Stimulated activated effector memory CD8-positive, alpha-beta T cell treated with anti-CD3 and anti-CD28 coated beads, Interleukin-12 subunit alpha, Interleukin-12 subunit beta, amount 100 ng/mL, for 72 hours (primary cell): ENCODE data around the gene MECP2.

Experiments
- ATAC-seq: fragments of 150-1000 bp; cut with Tn5 transposase; 2 replicates; pipeline ENCODE4 v1.10.0; 2021
- DNase-seq, 2 donors: peaks; one replicate each; pipeline ENCODE4 v3.0.0; 2021 to 2022; ENCODE audit warnings: low spot score in 2 of 2
- H3K27ac Mint-ChIP-seq: one replicate; pipeline ENCODE4 v1.8.0; 2022; ENCODE audit warnings: mild to moderate bottlenecking, mixed read lengths
- H3K36me3 Mint-ChIP-seq: one replicate; pipeline ENCODE4 v1.8.0; 2022; ENCODE audit warnings: mild to moderate bottlenecking, mixed read lengths
- H3K4me1 Mint-ChIP-seq: one replicate; pipeline ENCODE4 v1.8.0; 2022; ENCODE audit warnings: mixed read lengths
- H3K4me3 Mint-ChIP-seq: one replicate; pipeline ENCODE4 v1.8.0; 2022; ENCODE audit warnings: mild to moderate bottlenecking, mixed read lengths
- H3K9me3 Mint-ChIP-seq: one replicate; pipeline ENCODE4 v1.8.0; 2022; ENCODE audit warnings: mixed read lengths

MECP2 gene

DNA sequence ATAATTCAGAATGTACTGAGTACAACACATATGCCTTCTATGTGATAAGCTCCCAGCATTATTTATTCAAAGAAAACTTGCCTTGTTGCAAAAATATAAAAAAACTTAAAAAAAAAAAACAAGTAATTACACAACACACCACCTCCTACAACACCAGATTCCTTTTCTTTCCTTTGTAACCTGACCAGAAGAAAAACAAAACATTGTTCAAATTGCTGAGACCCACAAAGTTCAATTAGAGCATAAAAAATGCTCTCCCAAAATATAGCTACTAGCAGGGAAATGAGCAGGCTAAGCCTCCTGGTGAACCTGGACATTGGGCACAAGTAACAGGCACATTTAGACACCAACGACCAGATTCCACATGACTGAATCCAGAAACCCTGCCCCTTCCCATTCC lies 38.3 kb downstream of the MECP2 start:
- Mint-ChIP-seq H3K4me3 (peak overlapping the region; percentile 49), H3K27ac (peak overlapping the region; percentile 94), H3K4me1 (peaks cover 58% of the 10 kb centered on the region), H3K9me3 (no peaks in the 10 kb centered on the region), H3K36me3 (peaks cover 68% of the 10 kb centered on the region)
- ATAC-seq (no peak), DNase-seq (no peak)

GRCh38 chrX:154058214-154058997 lies 39.1 kb downstream of the MECP2 start:
- peak overlapping the region; percentile 94 for H3K27ac Mint-ChIP-seq
- peaks cover 53% of the 10 kb centered on the region for H3K4me1 Mint-ChIP-seq
- no peak for DNase-seq
- ATAC-seq, result peak; percentile 70
- H3K4me3 Mint-ChIP-seq, result peak overlapping the region; percentile 49
- H3K9me3 Mint-ChIP-seq, result no peaks in the 10 kb centered on the region
- peaks cover 75% of the 10 kb centered on the region for H3K36me3 Mint-ChIP-seq

DNA sequence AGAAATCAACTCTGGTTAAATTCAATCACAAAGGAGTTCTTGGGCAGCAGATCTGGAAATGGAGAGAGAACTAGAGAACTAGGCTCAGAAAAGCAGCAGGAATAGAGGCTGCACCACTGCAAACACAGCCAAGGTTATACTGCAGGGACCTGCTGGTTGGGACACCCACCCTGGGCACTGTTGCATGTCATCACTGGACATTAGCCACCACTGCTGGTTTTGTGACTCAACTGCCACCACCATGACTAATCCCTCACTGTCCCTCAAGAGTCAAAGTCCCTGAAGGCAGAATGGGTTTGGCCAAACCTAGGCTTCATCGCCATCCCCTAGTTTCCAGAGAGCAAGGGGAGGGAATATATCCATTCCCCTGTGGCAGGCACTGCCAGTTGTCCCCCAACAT lies 39.7 kb downstream of the MECP2 start:
- no peaks in the 10 kb centered on the region for H3K9me3 Mint-ChIP-seq
- H3K4me1 Mint-ChIP-seq, result peaks cover 53% of the 10 kb centered on the region
- peak overlapping the region; percentile 89 for H3K27ac Mint-ChIP-seq
- DNase-seq (no peak), ATAC-seq (peak; percentile 51)
- peaks cover 82% of the 10 kb centered on the region for H3K36me3 Mint-ChIP-seq
- no peak overlapping the region for H3K4me3 Mint-ChIP-seq

DNA sequence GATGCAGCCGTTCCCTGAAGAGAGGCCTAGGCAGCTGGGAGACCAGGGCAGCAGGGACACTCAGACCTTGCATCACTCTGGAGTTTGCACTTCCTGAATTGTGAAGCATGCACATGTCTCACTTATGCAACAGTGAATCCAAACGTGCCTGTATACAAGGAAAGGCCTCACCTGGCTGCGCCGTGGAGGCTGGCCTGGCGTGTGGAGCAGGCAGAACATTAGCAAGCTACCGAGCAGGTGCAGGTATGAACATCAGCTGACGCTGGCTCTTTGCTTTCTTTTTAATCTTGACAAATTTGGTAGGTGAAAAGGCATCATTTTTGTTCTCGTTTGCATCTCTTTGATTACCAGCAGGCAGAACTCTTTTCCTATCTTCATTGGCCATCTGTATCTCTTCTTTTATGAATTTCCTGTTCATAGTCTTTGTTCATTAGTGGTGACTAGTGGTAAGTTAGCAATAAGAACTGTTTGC lies 40.7 kb downstream of the MECP2 start:
- peak overlapping the region; percentile 5 for H3K4me3 Mint-ChIP-seq
- peaks cover 91% of the 10 kb centered on the region for H3K36me3 Mint-ChIP-seq
- DNase-seq (no peak), ATAC-seq (no peak)
- H3K4me1 Mint-ChIP-seq, result peaks cover 48% of the 10 kb centered on the region
- no peaks in the 10 kb centered on the region for H3K9me3 Mint-ChIP-seq
- peak overlapping the region; percentile 89 for H3K27ac Mint-ChIP-seq

GRCh38 chrX:154051201-154051810 lies 46.2 kb downstream of the MECP2 start:
- peaks cover 44% of the 10 kb centered on the region for H3K4me1 Mint-ChIP-seq
- DNase-seq, result peak; percentile 33 to 71
- H3K9me3 Mint-ChIP-seq, result no peaks in the 10 kb centered on the region
- no peak overlapping the region for H3K4me3 Mint-ChIP-seq
- H3K27ac Mint-ChIP-seq, result peak overlapping the region; percentile 81
- peaks cover 90% of the 10 kb centered on the region for H3K36me3 Mint-ChIP-seq
- ATAC-seq, result peak; percentile 57

GRCh38 chrX:154050113-154050495 lies 47.4 kb downstream of the MECP2 start:
- peak overlapping the region; percentile 81 for H3K27ac Mint-ChIP-seq
- peaks cover 90% of the 10 kb centered on the region for H3K36me3 Mint-ChIP-seq
- ATAC-seq (no peak), DNase-seq (no peak)
- no peak overlapping the region for H3K4me3 Mint-ChIP-seq
- peaks cover 50% of the 10 kb centered on the region for H3K4me1 Mint-ChIP-seq
- H3K9me3 Mint-ChIP-seq, result no peaks in the 10 kb centered on the region

GRCh38 chrX:154049209-154050112 lies 48.1 kb downstream of the MECP2 start:
- H3K4me1 Mint-ChIP-seq, result peaks cover 50% of the 10 kb centered on the region
- peaks cover 90% of the 10 kb centered on the region for H3K36me3 Mint-ChIP-seq
- H3K4me3 Mint-ChIP-seq, result no peak overlapping the region
- DNase-seq, result no peak
- no peak for ATAC-seq
- no peaks in the 10 kb centered on the region for H3K9me3 Mint-ChIP-seq
- peak overlapping the region; percentile 81 for H3K27ac Mint-ChIP-seq

DNA sequence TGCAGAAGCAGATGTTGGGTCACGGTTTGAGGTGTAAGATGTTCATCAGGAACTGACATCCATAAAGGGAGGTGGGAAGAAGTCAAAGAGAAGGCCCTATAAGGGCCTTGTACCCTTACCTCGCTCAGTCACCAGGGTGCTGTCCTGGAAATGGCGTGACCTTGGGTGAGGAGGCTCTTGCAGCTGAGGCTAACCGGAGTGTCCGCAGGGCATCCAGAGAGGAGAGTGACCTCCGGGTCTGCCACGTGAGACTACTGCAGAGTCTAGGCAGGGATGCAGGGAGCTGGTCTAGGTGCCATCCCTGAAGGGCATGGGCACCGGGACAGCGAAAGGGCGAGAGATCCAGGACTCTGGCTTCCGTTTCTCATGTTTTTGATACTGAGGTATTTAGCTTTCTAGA lies 49.1 kb downstream of the MECP2 start:
- H3K9me3 Mint-ChIP-seq, result no peaks in the 10 kb centered on the region
- peaks cover 90% of the 10 kb centered on the region for H3K36me3 Mint-ChIP-seq
- H3K4me1 Mint-ChIP-seq, result peaks cover 50% of the 10 kb centered on the region
- no peak overlapping the region for H3K4me3 Mint-ChIP-seq
- ATAC-seq, result no peak
- H3K27ac Mint-ChIP-seq, result peak overlapping the region; percentile 79
- DNase-seq, result no peak

- peak overlapping the region; percentile 90 for H3K27ac Mint-ChIP-seq
- no peak for ATAC-seq
- peaks cover 88% of the 10 kb centered on the region for H3K36me3 Mint-ChIP-seq
- DNase-seq, result no peak
- H3K4me3 Mint-ChIP-seq, result no peak overlapping the region
- no peaks in the 10 kb centered on the region for H3K9me3 Mint-ChIP-seq
- peaks cover 50% of the 10 kb centered on the region for H3K4me1 Mint-ChIP-seq
These were observed 50.4 kb downstream of the MECP2 start for GRCh38 chrX:154046940-154047610.

DNA sequence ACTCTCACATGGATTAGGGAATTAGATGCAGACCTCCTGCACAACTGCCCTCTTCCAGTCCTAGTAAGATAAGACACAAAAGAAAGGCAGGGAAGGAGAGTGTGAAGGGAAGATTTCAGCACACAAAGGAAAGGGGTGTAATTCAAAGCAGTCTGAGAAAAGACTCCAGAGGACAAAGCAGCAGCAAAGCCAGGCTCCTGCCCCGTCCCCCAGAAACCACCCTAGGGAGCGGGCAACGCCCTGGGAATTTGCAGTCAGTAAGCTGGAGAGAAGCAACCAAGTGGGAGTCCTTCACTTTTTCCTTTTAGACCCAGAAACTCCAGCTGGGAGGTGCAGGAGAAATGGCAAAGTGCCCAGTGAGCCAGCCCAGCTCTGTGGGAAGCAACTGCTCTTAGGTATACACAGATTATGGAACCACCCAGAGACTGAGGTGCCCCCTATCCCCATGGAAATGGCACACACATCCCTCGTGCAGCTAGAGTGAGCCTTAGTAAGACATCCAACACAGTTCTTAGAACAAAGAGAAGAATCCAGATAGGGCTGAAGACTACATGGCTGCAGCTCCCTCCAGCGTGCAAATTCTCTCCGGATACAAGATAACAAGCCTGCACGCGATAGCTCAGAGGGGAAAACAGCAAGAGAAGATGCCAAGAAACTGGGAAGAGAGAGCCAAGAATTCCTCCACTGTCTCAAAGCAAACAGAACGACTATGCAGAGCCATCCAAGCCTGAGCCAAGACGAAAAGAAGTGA lies 51.3 kb downstream of the MECP2 start:
- H3K4me3 Mint-ChIP-seq, result no peak overlapping the region
- H3K36me3 Mint-ChIP-seq, result peaks cover 81% of the 10 kb centered on the region
- ATAC-seq, result no peak
- DNase-seq, result no peak
- H3K4me1 Mint-ChIP-seq, result peaks cover 46% of the 10 kb centered on the region
- H3K9me3 Mint-ChIP-seq, result no peaks in the 10 kb centered on the region
- peak overlapping the region; percentile 90 for H3K27ac Mint-ChIP-seq

GRCh38 chrX:154044091-154044490 lies 53.4 kb downstream of the MECP2 start:
- Mint-ChIP-seq H3K4me1 (peaks cover 40% of the 10 kb centered on the region), H3K9me3 (no peaks in the 10 kb centered on the region), H3K36me3 (peaks cover 84% of the 10 kb centered on the region), H3K4me3 (no peak overlapping the region), H3K27ac (no peak overlapping the region)
- no peak for DNase-seq
- ATAC-seq, result no peak

DNA sequence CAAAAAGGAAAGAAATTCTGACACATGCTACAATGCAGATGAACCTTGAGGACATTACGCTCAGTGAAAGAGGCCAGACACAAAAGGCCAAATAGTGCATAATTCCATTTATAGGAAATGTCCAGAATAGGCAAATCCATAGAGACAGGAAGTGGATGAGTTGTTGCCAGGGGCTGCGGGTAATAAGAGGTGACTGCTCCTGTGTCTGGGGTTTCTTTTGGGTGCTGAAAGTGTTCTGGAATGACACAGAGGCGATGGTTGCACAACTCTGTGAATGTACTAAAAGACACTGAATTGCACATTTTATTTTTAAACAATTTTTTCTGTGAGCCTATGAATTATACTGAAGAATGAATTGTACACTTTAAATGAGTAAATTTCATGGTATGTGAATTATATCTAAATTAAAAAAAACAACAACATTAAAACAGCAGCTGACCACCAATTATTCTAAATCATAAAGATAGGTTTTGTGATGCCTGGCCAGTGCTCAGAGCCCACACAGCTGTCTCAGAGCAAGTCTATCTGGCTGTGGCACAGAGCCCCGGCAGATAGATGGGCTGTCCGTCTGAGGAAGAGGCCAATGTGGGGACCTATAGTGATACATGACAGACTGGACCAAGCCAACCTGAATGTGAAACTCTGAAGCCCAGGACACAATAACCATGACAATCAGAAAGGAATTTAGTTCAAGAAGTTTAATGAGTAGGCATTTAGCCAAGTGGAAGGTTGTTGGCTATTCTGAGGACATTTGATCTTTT lies 54.3 kb downstream of the MECP2 start:
- H3K4me3 Mint-ChIP-seq, result no peak overlapping the region
- peaks cover 84% of the 10 kb centered on the region for H3K36me3 Mint-ChIP-seq
- no peak for ATAC-seq
- no peak for DNase-seq
- peaks cover 37% of the 10 kb centered on the region for H3K4me1 Mint-ChIP-seq
- H3K9me3 Mint-ChIP-seq, result no peaks in the 10 kb centered on the region
- no peak overlapping the region for H3K27ac Mint-ChIP-seq

DNA sequence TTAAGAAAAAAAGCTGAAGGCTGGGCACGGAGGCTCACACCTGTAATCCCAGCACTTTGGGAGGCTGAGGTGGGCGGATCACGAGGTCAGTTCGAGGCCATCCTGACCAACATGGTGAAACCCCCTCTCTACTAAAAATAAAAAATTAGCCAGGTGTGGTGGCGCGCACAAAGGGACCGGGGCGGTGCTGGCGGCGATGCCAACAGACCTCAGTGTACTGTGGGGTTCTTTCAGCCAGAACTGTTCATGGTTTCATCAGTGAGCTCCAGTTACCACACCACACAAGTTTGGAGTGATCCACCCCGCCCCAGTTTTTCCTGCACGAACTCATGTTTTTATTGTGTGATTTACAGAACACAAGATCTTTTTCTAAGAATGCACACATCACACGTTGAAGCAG lies 56.7 kb downstream of the MECP2 start:
- H3K9me3 Mint-ChIP-seq, result no peaks in the 10 kb centered on the region
- H3K27ac Mint-ChIP-seq, result peak overlapping the region; percentile 17
- no peak overlapping the region for H3K4me3 Mint-ChIP-seq
- DNase-seq, result no peak
- peaks cover 84% of the 10 kb centered on the region for H3K36me3 Mint-ChIP-seq
- ATAC-seq, result no peak
- peaks cover 27% of the 10 kb centered on the region for H3K4me1 Mint-ChIP-seq

- no peak overlapping the region for H3K4me3 Mint-ChIP-seq
- H3K9me3 Mint-ChIP-seq, result no peaks in the 10 kb centered on the region
- H3K27ac Mint-ChIP-seq, result peak overlapping the region; percentile 17
- ATAC-seq, result peak; percentile 67
- DNase-seq, result no peak
- H3K4me1 Mint-ChIP-seq, result peaks cover 27% of the 10 kb centered on the region
- peaks cover 84% of the 10 kb centered on the region for H3K36me3 Mint-ChIP-seq
These were observed 57.2 kb downstream of the MECP2 start for GRCh38 chrX:154040307-154040756.
